ENCODE results near the gene LHFPL2. TPM values are rescaled to one million over a fixed set of nuclear protein-coding genes. Genes with fewer than 3 reads are reported as not detected.

LHFPL2 gene
- polyA plus RNA-seq, 3 donors = 3.7 to 11.6 (median 7.3) TPM

DNA sequence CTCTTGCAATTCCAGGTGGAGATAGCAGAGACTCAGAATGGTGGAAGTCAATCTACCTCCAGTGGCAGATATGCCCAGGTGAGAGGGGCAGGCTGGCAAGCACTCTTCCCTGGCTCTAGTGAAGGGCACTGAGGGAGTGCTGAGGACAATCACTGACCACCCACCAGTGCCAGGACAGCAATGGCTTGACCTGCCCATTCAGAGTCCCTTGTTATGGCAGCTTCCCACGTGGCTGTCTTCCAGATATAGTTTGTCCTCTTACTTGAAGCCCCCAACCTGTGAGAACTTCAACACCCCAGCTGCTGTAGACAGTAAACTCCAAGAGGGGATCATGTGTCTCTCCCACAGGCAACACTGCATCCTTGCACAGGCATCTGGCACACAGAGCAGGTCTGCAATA lies 104.7 kb downstream of the LHFPL2 start:
- no peaks in the 10 kb centered on the region for H3K27me3 ChIP-seq (ENCODE audit: control insufficient read depth in 2 of 2, insufficient read depth in 2 of 2, low read length in 2 of 2)
- H3K27me3 Mint-ChIP-seq (ENCODE audit: low read depth in 3 of 3) = peaks cover 0 to 6% (median 0%) of the 10 kb centered on the region in 3 donors
- H2AFZ ChIP-seq (ENCODE audit: insufficient read depth, low read depth, low read length, poor library complexity, severe bottlenecking) = no peak overlapping the region
- intact Hi-C loops (cut with micrococcal nuclease) = no loop called here
- no peak for DNase-seq
- TF ChIP-seq, protein P1, sequence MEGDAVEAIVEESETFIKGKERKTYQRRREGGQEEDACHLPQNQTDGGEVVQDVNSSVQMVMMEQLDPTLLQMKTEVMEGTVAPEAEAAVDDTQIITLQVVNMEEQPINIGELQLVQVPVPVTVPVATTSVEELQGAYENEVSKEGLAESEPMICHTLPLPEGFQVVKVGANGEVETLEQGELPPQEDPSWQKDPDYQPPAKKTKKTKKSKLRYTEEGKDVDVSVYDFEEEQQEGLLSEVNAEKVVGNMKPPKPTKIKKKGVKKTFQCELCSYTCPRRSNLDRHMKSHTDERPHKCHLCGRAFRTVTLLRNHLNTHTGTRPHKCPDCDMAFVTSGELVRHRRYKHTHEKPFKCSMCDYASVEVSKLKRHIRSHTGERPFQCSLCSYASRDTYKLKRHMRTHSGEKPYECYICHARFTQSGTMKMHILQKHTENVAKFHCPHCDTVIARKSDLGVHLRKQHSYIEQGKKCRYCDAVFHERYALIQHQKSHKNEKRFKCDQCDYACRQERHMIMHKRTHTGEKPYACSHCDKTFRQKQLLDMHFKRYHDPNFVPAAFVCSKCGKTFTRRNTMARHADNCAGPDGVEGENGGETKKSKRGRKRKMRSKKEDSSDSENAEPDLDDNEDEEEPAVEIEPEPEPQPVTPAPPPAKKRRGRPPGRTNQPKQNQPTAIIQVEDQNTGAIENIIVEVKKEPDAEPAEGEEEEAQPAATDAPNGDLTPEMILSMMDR (IDR thresholded peaks at IDR 0.05) = no peak
- H3K4me1 Mint-ChIP-seq = peaks cover 67% of the 10 kb centered on the region
- no peak overlapping the region for H3K27ac ChIP-seq (ENCODE audit: low read depth in 1 of 2, low read length in 2 of 2)
- no peaks in the 10 kb centered on the region for H4K20me1 ChIP-seq (ENCODE audit: insufficient read depth, low read length)
- no peaks in the 10 kb centered on the region for H3K79me2 ChIP-seq (ENCODE audit: insufficient read depth, low read length)
- H3K36me3 Mint-ChIP-seq = peaks cover 25 to 30% of the 10 kb centered on the region in 2 donors
- H3K36me3 ChIP-seq (replicated peaks in 1 of 2; ENCODE audit: control insufficient read depth in 1 of 2, insufficient read depth in 2 of 2, low read length in 2 of 2) = peaks cover 0 to 9% of the 10 kb centered on the region in 2 donors
- no peaks in the 10 kb centered on the region for H3K9me3 ChIP-seq (replicated peaks in 1 of 2; ENCODE audit: control insufficient read depth in 1 of 2, insufficient read depth in 1 of 2, low read length in 2 of 2)
- H3K27ac Mint-ChIP-seq = no peak overlapping the region
- peaks cover 0 to 2% (median 0%) of the 10 kb centered on the region in 7 donors for H3K9me3 Mint-ChIP-seq
- H3K9ac ChIP-seq (ENCODE audit: insufficient read depth, low read length, poor library complexity, severe bottlenecking) = no peak overlapping the region
- peaks cover 61 to 63% of the 10 kb centered on the region in 2 donors for H3K4me1 ChIP-seq (ENCODE audit: control insufficient read depth in 1 of 2, insufficient read depth in 2 of 2, low read length in 2 of 2)
- WGBS (ENCODE audit: insufficient coverage) = 100% methylated on average over 1 of the region's 1 CpG
- H3K4me2 ChIP-seq (replicated peaks; ENCODE audit: extremely low read depth, low read length, poor library complexity, severe bottlenecking) = no peak overlapping the region
- no peak overlapping the region for H3K4me3 Mint-ChIP-seq
- no peak overlapping the region for H3K4me3 ChIP-seq (replicated peaks in 1 of 3; ENCODE audit: low read depth in 2 of 3, low read length in 3 of 3)

DNA sequence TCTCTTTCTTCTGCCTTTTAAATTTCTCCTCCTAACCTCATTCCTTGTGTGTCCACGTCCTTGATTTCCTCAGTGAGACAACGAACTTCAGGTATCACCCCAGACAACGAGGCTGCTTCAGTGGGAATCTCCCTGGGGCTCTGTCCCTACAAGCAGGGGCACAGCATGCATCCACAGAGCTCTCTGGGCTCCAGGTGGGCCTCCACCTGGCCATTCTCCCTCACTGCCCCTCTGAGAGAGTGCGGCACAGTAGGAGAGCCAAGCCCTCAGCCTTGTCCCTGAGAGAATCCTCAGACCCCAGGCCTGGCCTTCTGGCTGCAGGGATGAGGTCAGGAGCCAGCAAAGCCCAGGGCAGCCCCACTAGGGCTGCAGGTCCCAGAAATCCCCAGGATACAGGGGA lies 105.3 kb downstream of the LHFPL2 start:
- no peak overlapping the region for H3K27ac ChIP-seq (ENCODE audit: low read depth in 1 of 2, low read length in 2 of 2)
- peaks cover 66% of the 10 kb centered on the region for H3K4me1 Mint-ChIP-seq
- H3K36me3 Mint-ChIP-seq = peaks cover 25 to 30% of the 10 kb centered on the region in 2 donors
- no peaks in the 10 kb centered on the region for H4K20me1 ChIP-seq (ENCODE audit: insufficient read depth, low read length)
- DNase-seq = no peak
- intact Hi-C loops (cut with micrococcal nuclease) = no loop called here
- peaks cover 0 to 2% (median 0%) of the 10 kb centered on the region in 7 donors for H3K9me3 Mint-ChIP-seq
- no peak overlapping the region for H2AFZ ChIP-seq (ENCODE audit: insufficient read depth, low read depth, low read length, poor library complexity, severe bottlenecking)
- no peaks in the 10 kb centered on the region for H3K9me3 ChIP-seq (replicated peaks in 1 of 2; ENCODE audit: control insufficient read depth in 1 of 2, insufficient read depth in 1 of 2, low read length in 2 of 2)
- TF ChIP-seq, protein P1 (IDR thresholded peaks at IDR 0.05) = no peak
- peaks cover 0 to 9% of the 10 kb centered on the region in 2 donors for H3K36me3 ChIP-seq (replicated peaks in 1 of 2; ENCODE audit: control insufficient read depth in 1 of 2, insufficient read depth in 2 of 2, low read length in 2 of 2)
- H3K27me3 ChIP-seq (ENCODE audit: control insufficient read depth in 2 of 2, insufficient read depth in 2 of 2, low read length in 2 of 2) = no peaks in the 10 kb centered on the region
- no peak overlapping the region for H3K4me3 ChIP-seq (replicated peaks in 1 of 3; ENCODE audit: low read depth in 2 of 3, low read length in 3 of 3)
- H3K4me3 Mint-ChIP-seq = no peak overlapping the region
- no peaks in the 10 kb centered on the region for H3K79me2 ChIP-seq (ENCODE audit: insufficient read depth, low read length)
- H3K4me1 ChIP-seq (ENCODE audit: control insufficient read depth in 1 of 2, insufficient read depth in 2 of 2, low read length in 2 of 2) = peaks cover 55 to 57% of the 10 kb centered on the region in 2 donors
- H3K27me3 Mint-ChIP-seq (ENCODE audit: low read depth in 3 of 3) = peaks cover 0 to 6% (median 0%) of the 10 kb centered on the region in 3 donors
- no peak overlapping the region for H3K27ac Mint-ChIP-seq
- no peak overlapping the region for H3K4me2 ChIP-seq (replicated peaks; ENCODE audit: extremely low read depth, low read length, poor library complexity, severe bottlenecking)
- H3K9ac ChIP-seq (ENCODE audit: insufficient read depth, low read length, poor library complexity, severe bottlenecking) = no peak overlapping the region
- 95% methylated on average over 4 of the region's 4 CpGs for WGBS (ENCODE audit: insufficient coverage)

Data from CD14-positive monocyte (primary cell).